A172 (cell line): ENCODE data around the gene INO80. TPM values are rescaled to one million over a fixed set of nuclear protein-coding genes. Genes with fewer than 3 reads are reported as not detected.
A peak's percentile ranks its signal among the peaks of the same experiment; 100 is the strongest.

Experiments
- DNase-seq: peaks from one replicate; pipeline ENCODE4 v3.0.0-alpha.2; 2015; ENCODE audit warnings: low spot score
- total RNA-seq: library from RNA; depleted of rRNA; stranded (reverse); fragments of >200 nt; shearing (Covaris generic); gene quantifications from 2 replicates; pipeline ENCODE4 v1.2.3, GENCODE V29; 2014

The INO80 gene
- total RNA-seq, 1 experiment from 2014 or later = 13.1 TPM

DNA sequence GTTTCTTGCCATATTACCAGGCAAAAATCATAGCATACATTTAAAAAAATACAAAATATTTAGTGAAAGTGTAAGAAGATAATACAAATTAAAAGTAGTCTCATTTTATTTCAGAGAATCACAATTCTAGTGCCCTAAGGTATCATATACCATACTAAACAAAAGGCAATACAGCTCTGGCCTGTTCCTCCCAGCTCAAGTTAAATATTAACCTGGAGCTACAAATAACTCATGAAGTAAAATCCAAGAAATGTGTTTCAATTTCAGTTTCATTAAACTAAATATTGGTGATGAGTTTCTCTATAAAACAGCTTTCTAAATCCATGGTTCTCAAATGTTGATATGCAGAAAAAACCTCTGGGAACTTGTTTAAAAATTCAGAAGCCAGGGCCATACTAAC lies 67.7 kb downstream of the INO80 start:
- DNase-seq = no peak

DNA sequence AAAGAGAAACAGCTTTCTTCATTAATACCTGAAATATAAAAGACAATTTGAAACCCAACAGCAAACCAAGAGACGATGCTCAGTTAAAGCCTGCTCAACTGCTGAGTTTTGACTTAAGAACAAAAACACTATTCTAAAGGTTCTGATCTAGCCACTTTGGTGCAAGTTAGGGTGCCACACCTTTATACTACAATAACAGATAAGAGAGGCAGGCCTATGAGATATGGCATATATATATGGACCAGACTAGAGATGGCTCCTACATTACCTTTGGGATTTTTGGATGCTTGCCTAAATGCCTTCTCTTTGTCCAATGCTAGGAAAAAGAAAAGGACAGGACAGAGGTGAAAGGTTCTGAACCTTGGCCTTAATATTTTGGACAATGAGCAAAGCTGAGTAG lies 68.6 kb downstream of the INO80 start:
- DNase-seq = no peak

GRCh38 chr15:41043276-41043951 lies 72.7 kb downstream of the INO80 start:
- DNase-seq = no peak

DNA sequence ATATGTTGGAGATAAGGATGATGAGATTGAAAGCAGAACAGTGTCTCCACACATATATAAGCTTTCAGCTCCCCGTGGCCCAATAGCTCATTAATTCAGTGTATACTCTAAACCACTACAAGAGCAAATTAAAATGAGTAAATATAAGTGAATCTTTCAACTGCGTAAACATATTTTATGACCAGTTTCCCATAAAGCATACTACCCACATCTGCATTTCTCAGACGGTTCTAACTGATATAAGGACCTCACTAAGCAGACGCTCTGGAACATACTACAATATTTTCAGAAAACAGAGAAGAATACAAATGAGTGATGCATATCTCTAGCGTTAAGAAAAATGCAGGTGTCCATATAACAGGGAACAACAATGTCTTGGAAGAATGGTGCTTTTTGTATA lies 73.2 kb downstream of the INO80 start:
- DNase-seq = no peak

- DNase-seq = no peak
Measured at GRCh38 chr15:41039121-41039520, 77.0 kb downstream of the INO80 start.

DNA sequence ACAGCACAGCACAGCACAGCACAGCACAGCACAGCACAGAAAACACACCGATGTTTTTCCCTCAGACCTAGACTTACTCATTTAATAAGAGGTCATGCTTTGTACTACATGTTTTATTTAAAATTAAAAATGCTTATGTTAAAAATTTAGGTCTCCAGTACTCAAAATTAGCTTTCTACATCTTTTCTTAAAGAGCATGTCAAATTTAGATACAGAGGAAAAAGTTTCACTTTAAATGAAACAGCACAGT lies 84.1 kb downstream of the INO80 start:
- no peak for DNase-seq

DNA sequence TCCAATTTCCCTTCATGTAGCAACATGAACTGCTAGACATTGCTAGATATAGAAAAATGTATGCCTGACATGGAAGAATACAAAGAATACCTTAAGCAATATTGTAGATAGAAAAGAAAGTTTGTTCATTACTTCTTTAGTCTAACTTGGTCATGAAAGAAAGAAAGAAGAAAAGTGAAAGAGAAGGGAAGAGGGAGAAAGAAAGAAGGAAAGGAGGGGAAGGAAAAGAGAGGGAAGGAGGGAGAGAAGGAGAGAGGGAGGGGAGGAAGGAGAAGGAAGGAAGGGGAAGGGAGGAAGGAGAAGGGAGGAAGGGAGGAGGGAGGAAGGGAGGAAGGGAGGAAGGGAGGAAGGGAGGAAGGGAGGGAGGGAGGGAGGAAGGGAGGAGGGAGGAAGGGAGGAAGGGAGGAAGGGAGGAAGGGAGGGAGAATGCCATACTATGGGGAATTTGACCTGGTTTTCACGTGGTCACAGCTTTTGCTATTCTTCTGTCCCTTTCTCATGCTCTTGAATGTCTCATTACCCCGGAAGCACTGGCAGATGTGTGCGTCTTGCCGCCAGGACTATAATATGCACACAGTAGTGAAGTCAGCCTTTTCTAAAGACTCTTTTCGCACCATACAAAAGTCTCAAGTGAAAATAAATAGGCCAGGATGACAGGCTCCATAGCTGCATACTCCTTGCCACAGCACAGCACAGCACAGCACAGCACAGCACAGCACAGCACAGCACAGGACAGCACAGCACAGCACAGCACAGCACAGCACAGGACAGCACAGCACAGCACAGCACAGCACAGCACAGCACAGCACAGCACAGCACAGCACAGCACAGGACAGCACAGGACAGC lies 84.6 kb downstream of the INO80 start:
- no peak for DNase-seq

- DNase-seq = no peak
Measured at GRCh38 chr15:41028853-41029252, 87.2 kb downstream of the INO80 start.

- no peak for DNase-seq
Measured at GRCh38 chr15:41025393-41025792, 90.7 kb downstream of the INO80 start.

- no peak for DNase-seq
Measured at GRCh38 chr15:41024885-41025284, 91.2 kb downstream of the INO80 start.

DNA sequence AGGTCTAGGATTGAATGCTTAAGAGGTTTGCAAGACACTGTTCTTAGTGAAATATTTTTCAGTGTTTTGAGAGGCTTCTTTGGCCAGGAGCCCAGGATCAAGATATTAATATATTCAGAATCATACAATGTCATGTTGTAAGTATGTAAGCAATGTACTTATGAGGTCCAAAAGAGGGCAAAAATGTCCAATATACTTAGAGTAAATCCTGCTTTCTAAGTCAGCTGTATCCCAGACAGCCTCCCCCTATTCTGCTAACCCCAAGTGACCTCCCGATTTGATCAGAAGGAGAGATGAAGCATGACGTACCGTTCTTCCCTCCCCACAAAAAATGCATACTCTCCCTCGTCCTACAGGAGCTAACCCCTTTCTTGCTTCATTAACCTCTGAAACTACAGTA lies 91.9 kb downstream of the INO80 start:
- DNase-seq = no peak

- peak; percentile 25 for DNase-seq
Measured at GRCh38 chr15:41022487-41023090, 93.5 kb downstream of the INO80 start.

DNA sequence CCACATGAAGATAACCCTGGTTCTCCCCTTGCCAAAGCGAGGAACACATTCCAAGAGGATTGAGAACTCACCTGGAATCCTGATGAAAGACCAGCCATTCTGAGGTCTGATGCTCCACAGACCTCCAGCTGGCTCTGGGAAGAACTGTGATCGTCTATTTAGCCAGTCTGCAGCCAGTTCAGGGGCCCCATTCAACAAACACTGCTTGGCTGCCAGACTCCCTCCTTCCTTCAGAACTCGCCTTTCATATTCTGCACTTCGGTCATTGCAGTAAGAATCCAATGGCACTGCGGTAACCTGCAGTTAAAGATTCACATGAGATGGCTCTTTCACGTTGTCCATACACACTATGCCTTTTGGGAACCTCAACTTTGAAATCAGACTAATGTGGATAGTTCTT lies 95.3 kb downstream of the INO80 start:
- no peak for DNase-seq

DNA sequence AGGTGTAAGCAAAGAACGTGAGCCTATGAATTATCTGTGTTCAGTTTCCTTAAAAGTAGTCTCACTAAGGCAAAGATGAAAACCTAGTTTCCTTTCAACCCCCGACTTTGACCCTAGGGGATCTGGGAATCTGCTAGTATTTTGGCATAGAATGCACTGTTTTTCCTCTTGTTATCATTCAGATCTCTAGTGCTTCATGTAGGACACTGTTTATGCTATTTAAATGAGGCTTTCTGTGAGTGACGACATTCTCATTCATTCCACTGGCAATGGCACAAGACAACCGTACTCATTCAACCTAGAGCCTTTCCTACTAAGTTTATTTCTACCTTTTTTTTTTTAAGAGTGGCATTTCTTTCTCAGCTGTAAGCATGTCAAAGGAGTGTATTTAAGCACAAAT lies 95.8 kb downstream of the INO80 start:
- DNase-seq = no peak

- DNase-seq = no peak
Measured at GRCh38 chr15:41019174-41019573, 96.9 kb downstream of the INO80 start.

DNA sequence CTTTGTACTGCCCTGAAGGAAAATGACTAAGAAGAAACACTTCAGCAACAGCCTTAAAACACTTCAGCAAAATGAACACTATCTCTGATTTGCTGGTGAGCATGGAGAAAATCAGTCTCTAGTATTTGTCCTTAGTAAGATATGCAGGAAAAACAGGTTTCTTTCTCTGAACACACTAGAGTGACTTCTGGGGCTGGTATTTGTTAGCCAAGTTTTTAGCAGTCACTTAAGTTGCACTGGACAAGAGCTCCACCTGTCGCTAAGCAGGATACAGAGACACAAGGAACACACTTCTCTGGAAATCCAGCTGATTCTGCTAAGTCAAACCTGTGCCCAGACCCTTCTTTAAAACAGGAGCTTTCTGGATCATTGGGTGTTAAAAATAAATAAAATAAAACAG lies 97.5 kb downstream of the INO80 start:
- no peak for DNase-seq

DNA sequence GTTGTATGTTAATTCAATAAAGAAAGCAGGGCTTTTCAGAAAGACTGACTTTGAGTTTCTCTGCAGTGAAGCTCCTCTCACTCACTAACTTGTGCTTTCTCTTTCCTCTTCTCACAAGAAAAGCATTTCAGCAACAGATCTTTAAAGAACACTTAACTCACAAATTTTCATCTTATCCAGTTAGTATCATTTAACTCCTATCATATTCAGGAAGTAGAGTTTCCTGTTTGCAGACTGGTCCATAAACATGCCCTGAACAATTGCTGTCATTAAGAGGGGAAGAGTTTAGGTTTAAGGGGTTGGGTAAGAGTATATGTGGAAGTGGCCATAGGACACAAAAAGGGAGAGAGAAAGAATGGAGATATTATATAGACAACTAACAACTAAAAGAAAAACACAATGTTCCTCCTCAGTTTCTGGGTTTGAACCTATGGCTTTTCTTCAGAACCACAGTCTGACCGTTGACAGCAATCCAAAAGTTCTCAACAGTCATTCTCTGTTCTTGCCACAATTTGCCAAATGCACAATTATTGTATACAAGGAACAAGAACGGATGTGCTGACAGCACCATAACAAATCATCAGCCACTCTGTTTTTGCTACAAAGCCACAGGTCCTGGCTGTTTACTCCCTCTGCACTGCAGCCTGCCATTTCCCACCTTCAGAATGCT lies 98.9 kb downstream of the INO80 start:
- no peak for DNase-seq

GRCh38 chr15:41013691-41014414 lies 102.2 kb downstream of the INO80 start:
- DNase-seq = no peak

DNA sequence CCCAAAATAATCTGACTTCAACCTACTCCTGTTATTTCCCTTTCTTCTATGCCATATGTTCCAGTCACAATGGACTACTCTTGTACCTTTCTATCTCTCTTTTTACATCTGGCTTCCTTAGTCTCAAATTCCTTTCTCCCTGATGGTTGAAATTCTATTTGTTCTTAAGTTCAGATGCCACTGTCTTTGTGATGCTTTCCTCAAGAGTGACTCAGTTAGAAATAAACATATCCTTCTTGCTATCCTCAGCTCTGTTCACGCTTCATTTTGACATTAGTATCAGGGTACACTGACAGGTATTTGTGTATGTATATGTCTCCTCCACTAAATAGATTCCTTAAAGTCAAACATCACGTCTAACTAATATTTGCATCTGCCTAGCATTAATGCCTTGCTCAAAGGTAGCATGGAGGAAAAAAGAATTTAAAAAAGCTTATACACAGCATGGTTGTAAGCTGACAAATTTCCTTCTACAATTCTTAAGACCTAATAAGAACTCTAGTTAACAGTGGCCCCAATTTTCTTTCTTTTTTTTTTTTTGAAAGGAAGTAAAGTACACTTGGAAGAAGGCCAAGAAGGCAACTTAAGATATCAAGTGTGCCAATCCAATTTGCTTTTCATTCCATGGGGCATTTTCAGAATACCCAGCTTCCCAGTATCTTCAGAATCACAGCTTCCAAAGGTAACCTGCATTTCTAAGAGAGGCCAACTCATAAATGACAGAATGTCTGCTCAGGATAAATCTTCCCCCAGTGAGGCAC lies 104.8 kb downstream of the INO80 start:
- DNase-seq = no peak

DNA sequence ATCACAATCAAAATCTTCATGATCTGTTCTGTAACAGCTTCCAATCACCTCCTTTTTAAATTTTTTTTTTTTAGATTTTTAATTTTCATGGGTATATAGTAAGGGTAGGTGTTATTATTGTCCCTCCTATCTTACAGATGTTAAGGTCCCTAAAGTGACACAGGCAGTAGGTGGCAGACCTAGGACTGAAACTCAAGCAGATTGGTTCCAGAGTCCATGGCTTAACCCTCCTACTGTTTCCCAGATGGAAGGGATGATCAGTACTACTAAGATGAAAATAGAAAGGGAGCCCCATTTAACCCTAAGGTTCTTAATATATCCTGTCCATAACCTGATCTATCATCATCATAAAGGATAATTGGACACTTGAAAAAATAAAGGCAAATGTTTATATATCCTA lies 105.7 kb downstream of the INO80 start:
- DNase-seq = no peak

DNA sequence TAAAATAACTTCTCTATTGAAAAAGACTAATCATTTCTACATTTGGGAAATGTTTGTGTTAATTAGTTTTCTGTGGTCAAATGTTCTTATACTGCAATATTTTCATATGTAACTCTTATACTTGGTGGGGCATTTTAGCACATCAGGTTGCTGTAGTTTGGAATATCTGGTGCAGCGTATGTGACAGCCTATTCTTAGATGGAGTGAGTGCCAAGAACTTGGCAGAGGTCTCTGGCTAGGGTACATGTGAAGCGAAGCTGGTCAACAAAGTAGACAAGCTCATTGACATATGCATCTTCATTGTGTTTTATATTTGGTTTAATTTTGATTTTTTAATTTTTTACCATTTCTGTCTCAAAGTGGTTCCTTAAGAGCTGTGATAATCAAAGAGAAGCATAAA lies 109.6 kb downstream of the INO80 start:
- DNase-seq = no peak
